HEK293 (cell line): ENCODE data around the gene TRAPPC8.

Experiments used
- BCL11B ChIP-seq: fragments of 450-650 bp; formaldehyde crosslinking; IDR thresholded peaks from 2 replicates; pipeline ENCODE4 v1.5.1; 2016; ENCODE audit warnings: low read depth, missing biosample characterization, missing genetic modification characterization
- PATZ1 ChIP-seq: fragments of 450-650 bp; formaldehyde crosslinking; IDR thresholded peaks from 2 replicates; pipeline ENCODE4 v1.5.1; 2016; ENCODE audit warnings: missing biosample characterization, missing genetic modification characterization
- RBAK ChIP-seq: fragments of 450-650 bp; formaldehyde crosslinking; IDR thresholded peaks from 2 replicates; pipeline ENCODE4 v1.5.1; 2016; ENCODE audit warnings: missing biosample characterization, missing genetic modification characterization
- SETDB1 ChIP-seq: IDR thresholded peaks from one replicate; pipeline ENCODE4 v1.6.1; 2017; ENCODE audit warnings: mild to moderate bottlenecking, low read length, moderate library complexity, mixed read lengths; ENCODE audit not compliant: insufficient read length
- ZNF221 ChIP-seq: fragments of 450-650 bp; formaldehyde crosslinking; IDR thresholded peaks from 2 replicates; pipeline ENCODE4 v1.5.1; 2017; ENCODE audit warnings: missing biosample characterization, missing genetic modification characterization, borderline replicate concordance
- ZSCAN5A ChIP-seq: fragments of 450-650 bp; formaldehyde crosslinking; IDR thresholded peaks from 2 replicates; pipeline ENCODE4 v1.5.1; 2016; ENCODE audit warnings: missing biosample characterization, missing genetic modification characterization

GRCh38 chr18:31901063-31901462 lies 41.9 kb downstream of the TRAPPC8 start:
- TF ChIP-seq PATZ1 (tag by site-specific recombination) = no peak
- TF ChIP-seq SETDB1 = no peak
- no peak for TF ChIP-seq RBAK
- no peak for TF ChIP-seq BCL11B (tag by site-specific recombination)
- TF ChIP-seq ZNF221 = no peak
- no peak for TF ChIP-seq ZSCAN5A (tag by site-specific recombination)
